K562 (cell line): ENCODE data around the gene PDZK1IP1. TPM values are rescaled to one million over a fixed set of nuclear protein-coding genes. Genes with fewer than 3 reads are reported as not detected.
A peak's percentile ranks its signal among the peaks of the same experiment; 100 is the strongest.

ENCODE experiments used
- CSDE1 ChIP-seq, 2 experiments: fragments of 450-650 bp; IDR thresholded peaks; 2 replicates each; pipeline ENCODE4 v1.6.1; 2016; ENCODE audit warnings: mild to moderate bottlenecking in 1 of 2
- DPF2 ChIP-seq: fragments of 450-650 bp; IDR thresholded peaks from 2 replicates; pipeline ENCODE4 v1.6.1; 2016
- ILK ChIP-seq: fragments of 450-650 bp; IDR thresholded peaks from 2 replicates; pipeline ENCODE4 v1.6.1; 2016; ENCODE audit warnings: missing genetic modification characterization, low read depth, mild to moderate bottlenecking, missing compliant biosample characterization, moderate library complexity, borderline replicate concordance
- PCBP2 ChIP-seq: fragments of 200-400 bp; formaldehyde crosslinking; IDR thresholded peaks from 2 replicates; pipeline ENCODE4 v1.6.1; 2018; ENCODE audit warnings: low read length, low read depth, mild to moderate bottlenecking, moderate library complexity; ENCODE audit not compliant: poor library complexity, severe bottlenecking
- PHB2 ChIP-seq: fragments of 450-650 bp; IDR thresholded peaks from 2 replicates; pipeline ENCODE4 v1.6.1; 2017; ENCODE audit warnings: low read depth
- PHF20 ChIP-seq: fragments of 450-650 bp; IDR thresholded peaks from 2 replicates; pipeline ENCODE4 v1.6.1; 2018; ENCODE audit not compliant: partially characterized antibody
- PPARD ChIP-seq: fragments of 250-450 bp; sonication (Bioruptor Pico); IDR thresholded peaks from 2 replicates; pipeline ENCODE4 v1.8.0; 2022; ENCODE audit warnings: inconsistent platforms, mild to moderate bottlenecking, moderate library complexity
- PTTG1 ChIP-seq: fragments of 450-650 bp; IDR thresholded peaks from 2 replicates; pipeline ENCODE4 v1.6.1; 2016; ENCODE audit warnings: low read depth, mild to moderate bottlenecking, missing genetic modification characterization, missing compliant biosample characterization
- RB1 ChIP-seq: fragments of 450-650 bp; IDR thresholded peaks from 2 replicates; pipeline ENCODE4 v1.6.1; 2017; ENCODE audit warnings: low read depth, mild to moderate bottlenecking
- RBFOX2 ChIP-seq: fragments of 200-400 bp; formaldehyde crosslinking; IDR thresholded peaks from 2 replicates; pipeline ENCODE4 v1.6.1; 2017; ENCODE audit warnings: low read depth, mild to moderate bottlenecking, low read length, moderate library complexity
- RBM15 ChIP-seq: fragments of 200-400 bp; formaldehyde crosslinking; IDR thresholded peaks from 2 replicates; pipeline ENCODE4 v1.6.1; 2018; ENCODE audit warnings: mild to moderate bottlenecking, low read length, moderate library complexity; ENCODE audit not compliant: insufficient read depth
- RBM39 ChIP-seq: fragments of 200-400 bp; formaldehyde crosslinking; optimal IDR thresholded peaks from 2 replicates; pipeline ENCODE3; 2018; ENCODE audit warnings: low read depth, low read length
- SMARCA5 ChIP-seq: fragments of 450-650 bp; IDR thresholded peaks from 2 replicates; pipeline ENCODE4 v1.6.1; 2016
- TRIM28 ChIP-seq: fragments of 450-650 bp; IDR thresholded peaks from 2 replicates; pipeline ENCODE4 v1.6.1; 2017
- ZC3H11A ChIP-seq: IDR thresholded peaks from 2 replicates; pipeline ENCODE4 v1.6.1; 2012; ENCODE audit warnings: low read depth, low read length, improper control_type of control experiment
- ZNF551 ChIP-seq: fragments of 250-450 bp; sonication (Bioruptor Pico); IDR thresholded peaks from 2 replicates; pipeline ENCODE4 v1.5.0; 2021; ENCODE audit warnings: mild to moderate bottlenecking, moderate library complexity
- ZNF561 ChIP-seq: fragments of 450-650 bp; formaldehyde crosslinking; conservative IDR thresholded peaks from 2 replicates; pipeline ENCODE4 v1.4.0; 2020; ENCODE audit warnings: mild to moderate bottlenecking, moderate library complexity
- ZNF707 ChIP-seq: fragments of 250-450 bp; sonication (Bioruptor Pico); conservative IDR thresholded peaks from 2 replicates; pipeline ENCODE4 v1.8.0; 2022; ENCODE audit warnings: inconsistent platforms, mild to moderate bottlenecking, moderate library complexity
- polyA plus RNA-seq, 8 experiments: library from polyadenylated mRNA; depleted of rRNA in 4 of 8; stranded (reverse) in 5 of 8; unstranded in 3 of 8; fragments of >200 nt; fragmentation: Nextera tagmentation in 2 of 8; fragmentation: Illumina TruSeq in 1 of 8; extraction: Ambion mirVana in 2 of 8; extraction: Trizol in 1 of 8; gene quantifications; 2 replicates each; pipeline versions ENCODE4 v1.2.1 to v1.2.3, GENCODE V29; 2011 to 2014; ENCODE audit warnings: inconsistent platforms in 1 of 8, missing spikeins in 1 of 8
- total RNA-seq, 7 experiments: library from RNA; depleted of rRNA in 6 of 7; stranded (reverse); fragments of >200 nt in 6 of 7; fragmentation: Illumina TruSeq in 2 of 7; extraction: Trizol in 2 of 7; gene quantifications; 2 replicates each; pipeline versions ENCODE4 v1.2.1 to v1.2.3, GENCODE V29; 2011 to 2021; ENCODE audit warnings: low replicate concordance in 1 of 7
- TF ChIP-seq, protein P1 (sequence below): fragments of 450-650 bp; IDR thresholded peaks from one replicate; pipeline ENCODE4 v1.6.1; 2018; ENCODE audit warnings: mild to moderate bottlenecking, moderate library complexity; ENCODE audit not compliant: partially characterized antibody
- TF ChIP-seq, protein P2 (sequence below): fragments of 450-650 bp; IDR thresholded peaks from 2 replicates; pipeline ENCODE4 v1.6.1; 2017; ENCODE audit warnings: antibody characterized with exemption
- TF ChIP-seq, protein P3 (sequence below), 2 experiments: fragments of 200-800 bp in 1 of 2; sonication (Bioruptor generic) in 1 of 2; sonication (generic) in 1 of 2; formaldehyde crosslinking in 1 of 2; IDR thresholded peaks in 1 of 2; conservative IDR thresholded peaks in 1 of 2; 2 replicates each; pipeline versions ENCODE4 v1.5.0 to v1.6.1; 2016 to 2020; ENCODE audit warnings: missing compliant biosample characterization in 1 of 2, missing genetic modification characterization in 1 of 2, missing genetic modification reagents in 1 of 2
- TF ChIP-seq, protein P4 (sequence below): fragments of 450-650 bp; IDR thresholded peaks from 2 replicates; pipeline ENCODE4 v1.6.1; 2018; ENCODE audit warnings: mild to moderate bottlenecking, low read depth; ENCODE audit not compliant: partially characterized antibody

Gene PDZK1IP1
- total and polyA plus RNA-seq, 9 of the 15 experiments (the other 6 are each of a cell fraction or from before 2014, with no cell fraction given): 0.17 to 0.68 (median 0.53) TPM; not detected in 2

DNA sequence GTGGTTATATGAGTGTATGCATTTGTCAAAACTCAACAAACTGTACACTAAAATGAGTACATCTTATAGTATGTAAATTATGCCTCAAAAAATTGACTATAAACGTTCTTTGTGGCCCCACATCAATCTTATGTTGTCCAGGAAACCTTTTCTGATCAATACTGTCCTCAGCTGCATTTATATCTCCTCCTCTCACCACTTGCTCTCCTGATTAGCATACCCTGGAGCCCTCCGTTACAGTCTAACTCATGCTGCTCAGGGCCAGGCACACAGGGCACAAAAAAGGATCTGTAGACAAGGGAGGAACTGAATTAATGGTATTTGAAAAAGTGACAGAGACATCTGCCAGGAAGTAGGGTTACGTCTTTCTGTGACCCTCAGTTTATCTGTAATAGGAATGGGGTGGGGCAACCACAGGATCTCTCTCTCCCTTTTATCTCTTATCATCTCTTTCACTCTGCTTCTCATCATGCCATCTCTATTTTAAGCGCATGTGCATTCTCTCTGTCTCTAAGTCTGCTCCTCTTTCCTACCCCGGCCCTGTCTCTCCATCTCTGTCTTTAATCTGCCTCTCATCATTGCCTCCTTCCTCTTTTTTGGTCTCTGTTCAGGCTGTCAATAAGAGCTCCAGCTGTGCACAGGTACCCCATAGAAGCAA, 49.2 kb upstream of the PDZK1IP1 start (continued):
- TF ChIP-seq, protein P1, sequence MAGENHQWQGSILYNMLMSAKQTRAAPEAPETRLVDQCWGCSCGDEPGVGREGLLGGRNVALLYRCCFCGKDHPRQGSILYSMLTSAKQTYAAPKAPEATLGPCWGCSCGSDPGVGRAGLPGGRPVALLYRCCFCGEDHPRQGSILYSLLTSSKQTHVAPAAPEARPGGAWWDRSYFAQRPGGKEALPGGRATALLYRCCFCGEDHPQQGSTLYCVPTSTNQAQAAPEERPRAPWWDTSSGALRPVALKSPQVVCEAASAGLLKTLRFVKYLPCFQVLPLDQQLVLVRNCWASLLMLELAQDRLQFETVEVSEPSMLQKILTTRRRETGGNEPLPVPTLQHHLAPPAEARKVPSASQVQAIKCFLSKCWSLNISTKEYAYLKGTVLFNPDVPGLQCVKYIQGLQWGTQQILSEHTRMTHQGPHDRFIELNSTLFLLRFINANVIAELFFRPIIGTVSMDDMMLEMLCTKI: no peak
- TF ChIP-seq ILK (tag) (no peak), RBFOX2 (no peak), ZC3H11A (no peak), RB1 (no peak), PHB2 (no peak), ZNF561 (CRISPR knock-in tag) (no peak), DPF2 (peak; percentile 67), PCBP2 (no peak), CSDE1 (IDR thresholded peaks at IDR 0.05) (no peak), PTTG1 (no peak), RBM39 (no peak), SMARCA5 (peak; percentile 23; the same call in 1 of the 2 replicates), RBM15 (no peak), PHF20 (no peak), TRIM28 (no peak), ZNF707 (CRISPR knock-in tag) (no peak), PPARD (CRISPR knock-in tag) (no peak), ZNF551 (CRISPR knock-in tag) (no peak)
- TF ChIP-seq, protein P2, sequence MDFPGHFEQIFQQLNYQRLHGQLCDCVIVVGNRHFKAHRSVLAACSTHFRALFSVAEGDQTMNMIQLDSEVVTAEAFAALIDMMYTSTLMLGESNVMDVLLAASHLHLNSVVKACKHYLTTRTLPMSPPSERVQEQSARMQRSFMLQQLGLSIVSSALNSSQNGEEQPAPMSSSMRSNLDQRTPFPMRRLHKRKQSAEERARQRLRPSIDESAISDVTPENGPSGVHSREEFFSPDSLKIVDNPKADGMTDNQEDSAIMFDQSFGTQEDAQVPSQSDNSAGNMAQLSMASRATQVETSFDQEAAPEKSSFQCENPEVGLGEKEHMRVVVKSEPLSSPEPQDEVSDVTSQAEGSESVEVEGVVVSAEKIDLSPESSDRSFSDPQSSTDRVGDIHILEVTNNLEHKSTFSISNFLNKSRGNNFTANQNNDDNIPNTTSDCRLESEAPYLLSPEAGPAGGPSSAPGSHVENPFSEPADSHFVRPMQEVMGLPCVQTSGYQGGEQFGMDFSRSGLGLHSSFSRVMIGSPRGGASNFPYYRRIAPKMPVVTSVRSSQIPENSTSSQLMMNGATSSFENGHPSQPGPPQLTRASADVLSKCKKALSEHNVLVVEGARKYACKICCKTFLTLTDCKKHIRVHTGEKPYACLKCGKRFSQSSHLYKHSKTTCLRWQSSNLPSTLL: no peak
- TF ChIP-seq, protein P3, sequence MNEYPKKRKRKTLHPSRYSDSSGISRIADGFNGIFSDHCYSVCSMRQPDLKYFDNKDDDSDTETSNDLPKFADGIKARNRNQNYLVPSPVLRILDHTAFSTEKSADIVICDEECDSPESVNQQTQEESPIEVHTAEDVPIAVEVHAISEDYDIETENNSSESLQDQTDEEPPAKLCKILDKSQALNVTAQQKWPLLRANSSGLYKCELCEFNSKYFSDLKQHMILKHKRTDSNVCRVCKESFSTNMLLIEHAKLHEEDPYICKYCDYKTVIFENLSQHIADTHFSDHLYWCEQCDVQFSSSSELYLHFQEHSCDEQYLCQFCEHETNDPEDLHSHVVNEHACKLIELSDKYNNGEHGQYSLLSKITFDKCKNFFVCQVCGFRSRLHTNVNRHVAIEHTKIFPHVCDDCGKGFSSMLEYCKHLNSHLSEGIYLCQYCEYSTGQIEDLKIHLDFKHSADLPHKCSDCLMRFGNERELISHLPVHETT (CRISPR knock-in tag; conservative IDR thresholded peaks at IDR 0.05 in 1 of 2, IDR thresholded peaks at IDR 0.05 in 1 of 2): no peak
- TF ChIP-seq, protein P4, sequence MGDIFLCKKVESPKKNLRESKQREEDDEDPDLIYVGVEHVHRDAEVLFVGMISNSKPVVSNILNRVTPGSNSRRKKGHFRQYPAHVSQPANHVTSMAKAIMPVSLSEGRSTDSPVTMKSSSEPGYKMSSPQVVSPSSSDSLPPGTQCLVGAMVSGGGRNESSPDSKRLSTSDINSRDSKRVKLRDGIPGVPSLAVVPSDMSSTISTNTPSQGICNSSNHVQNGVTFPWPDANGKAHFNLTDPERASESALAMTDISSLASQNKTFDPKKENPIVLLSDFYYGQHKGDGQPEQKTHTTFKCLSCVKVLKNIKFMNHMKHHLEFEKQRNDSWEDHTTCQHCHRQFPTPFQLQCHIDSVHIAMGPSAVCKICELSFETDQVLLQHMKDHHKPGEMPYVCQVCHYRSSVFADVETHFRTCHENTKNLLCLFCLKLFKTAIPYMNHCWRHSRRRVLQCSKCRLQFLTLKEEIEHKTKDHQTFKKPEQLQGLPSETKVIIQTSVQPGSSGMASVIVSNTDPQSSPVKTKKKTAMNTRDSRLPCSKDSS: no peak
